Measurements from ENCODE around the gene S100A11.

The S100A11 gene

GRCh38 chr1:152022474-152022873, 14.3 kb downstream of the S100A11 start:
- Histone ChIP-seq H4K91ac (ENCODE audit: low read length) (no peak overlapping the region), H3K9ac (ENCODE audit: low read length) (no peak overlapping the region), H3K4me1 (ENCODE audit: control insufficient read depth, insufficient read depth, low read depth, low read length) (no peaks in the 10 kb centered on the region), H3K23ac (ENCODE audit: low read length in 2 of 2) (no peak overlapping the region), H3K4me2 (ENCODE audit: low read length, poor library complexity, severe bottlenecking) (no peak overlapping the region), H2BK15ac (ENCODE audit: low read depth, poor library complexity, severe bottlenecking) (no peak overlapping the region), H3K18ac (ENCODE audit: low read depth in 1 of 2, low read length in 2 of 2) (no peak overlapping the region), H2AFZ (ENCODE audit: low read depth, low read length) (no peak overlapping the region), H3K9me3 (ENCODE audit: control insufficient read depth, low read length) (no peaks in the 10 kb centered on the region), H3K27ac (ENCODE audit: low read length, poor library complexity, severe bottlenecking) (no peak overlapping the region), H2BK12ac (ENCODE audit: low read length in 2 of 2) (no peak overlapping the region), H3K36me3 (ENCODE audit: control insufficient read depth in 1 of 2, insufficient read depth in 2 of 2, low read depth in 1 of 2, low read length in 2 of 2) (no peaks in the 10 kb centered on the region), H2AK5ac (ENCODE audit: low read length, severe bottlenecking) (no peak overlapping the region), H3K79me1 (replicated peaks; ENCODE audit: low read length, poor library complexity, severe bottlenecking) (no peaks in the 10 kb centered on the region), H4K8ac (ENCODE audit: low read length) (no peak overlapping the region), H2BK120ac (ENCODE audit: low read depth, low read length) (no peak overlapping the region), H3K4ac (ENCODE audit: low read depth in 1 of 2, low read length in 2 of 2) (no peak overlapping the region), H2BK5ac (ENCODE audit: low read depth, low read length, poor library complexity, severe bottlenecking) (no peak overlapping the region), H3K4me3 (ENCODE audit: insufficient read depth in 1 of 2, low read depth in 1 of 2, low read length in 2 of 2) (no peak overlapping the region), H3K14ac (ENCODE audit: low read length in 2 of 2) (no peak overlapping the region), H3K27me3 (ENCODE audit: control insufficient read depth in 1 of 2, insufficient read depth in 1 of 2, low read length in 2 of 2) (peaks cover 0 to 30% of the 10 kb centered on the region in 2 experiments)
- no peak for DNase-seq
- WGBS = 88% methylated on average over 3 of the region's 3 CpGs

GRCh38 chr1:152021569-152021968, 15.2 kb downstream of the S100A11 start:
- Histone ChIP-seq H3K4me3 (ENCODE audit: insufficient read depth in 1 of 2, low read depth in 1 of 2, low read length in 2 of 2) (no peak overlapping the region), H3K4me2 (ENCODE audit: low read length, poor library complexity, severe bottlenecking) (no peak overlapping the region), H3K9ac (ENCODE audit: low read length) (no peak overlapping the region), H3K23ac (ENCODE audit: low read length in 2 of 2) (no peak overlapping the region), H2BK12ac (ENCODE audit: low read length in 2 of 2) (no peak overlapping the region), H2BK15ac (ENCODE audit: low read depth, poor library complexity, severe bottlenecking) (no peak overlapping the region), H3K27me3 (ENCODE audit: control insufficient read depth in 1 of 2, insufficient read depth in 1 of 2, low read length in 2 of 2) (peaks cover 0 to 30% of the 10 kb centered on the region in 2 experiments), H2AK5ac (ENCODE audit: low read length, severe bottlenecking) (no peak overlapping the region), H4K8ac (ENCODE audit: low read length) (no peak overlapping the region), H3K9me3 (ENCODE audit: control insufficient read depth, low read length) (no peaks in the 10 kb centered on the region), H3K27ac (ENCODE audit: low read length, poor library complexity, severe bottlenecking) (no peak overlapping the region), H2BK120ac (ENCODE audit: low read depth, low read length) (no peak overlapping the region), H4K91ac (ENCODE audit: low read length) (no peak overlapping the region), H3K36me3 (ENCODE audit: control insufficient read depth in 1 of 2, insufficient read depth in 2 of 2, low read depth in 1 of 2, low read length in 2 of 2) (no peaks in the 10 kb centered on the region), H3K4me1 (ENCODE audit: control insufficient read depth, insufficient read depth, low read depth, low read length) (no peaks in the 10 kb centered on the region), H3K79me1 (replicated peaks; ENCODE audit: low read length, poor library complexity, severe bottlenecking) (no peaks in the 10 kb centered on the region), H3K18ac (ENCODE audit: low read depth in 1 of 2, low read length in 2 of 2) (no peak overlapping the region), H3K4ac (ENCODE audit: low read depth in 1 of 2, low read length in 2 of 2) (no peak overlapping the region), H3K14ac (ENCODE audit: low read length in 2 of 2) (no peak overlapping the region), H2BK5ac (ENCODE audit: low read depth, low read length, poor library complexity, severe bottlenecking) (no peak overlapping the region), H2AFZ (ENCODE audit: low read depth, low read length) (no peak overlapping the region)
- 76% methylated on average over 7 of the region's 7 CpGs for WGBS
- no peak for DNase-seq

- no peak overlapping the region for H2AK5ac ChIP-seq (ENCODE audit: low read length, severe bottlenecking)
- H3K27ac ChIP-seq (ENCODE audit: low read length, poor library complexity, severe bottlenecking) = no peak overlapping the region
- H3K4me2 ChIP-seq (ENCODE audit: low read length, poor library complexity, severe bottlenecking) = no peak overlapping the region
- no peak overlapping the region for H2BK12ac ChIP-seq (ENCODE audit: low read length in 2 of 2)
- WGBS = 84% methylated on average over 3 of the region's 3 CpGs
- no peak overlapping the region for H2BK120ac ChIP-seq (ENCODE audit: low read depth, low read length)
- H3K9me3 ChIP-seq (ENCODE audit: control insufficient read depth, low read length) = no peaks in the 10 kb centered on the region
- no peaks in the 10 kb centered on the region for H3K79me1 ChIP-seq (replicated peaks; ENCODE audit: low read length, poor library complexity, severe bottlenecking)
- H2BK15ac ChIP-seq (ENCODE audit: low read depth, poor library complexity, severe bottlenecking) = no peak overlapping the region
- DNase-seq = no peak
- H3K27me3 ChIP-seq (ENCODE audit: control insufficient read depth in 1 of 2, insufficient read depth in 1 of 2, low read length in 2 of 2) = peaks cover 0 to 30% of the 10 kb centered on the region in 2 experiments
- no peak overlapping the region for H3K14ac ChIP-seq (ENCODE audit: low read length in 2 of 2)
- H3K36me3 ChIP-seq (ENCODE audit: control insufficient read depth in 1 of 2, insufficient read depth in 2 of 2, low read depth in 1 of 2, low read length in 2 of 2) = no peaks in the 10 kb centered on the region
- H3K4ac ChIP-seq (ENCODE audit: low read depth in 1 of 2, low read length in 2 of 2) = no peak overlapping the region
- H4K91ac ChIP-seq (ENCODE audit: low read length) = no peak overlapping the region
- no peak overlapping the region for H3K9ac ChIP-seq (ENCODE audit: low read length)
- H3K18ac ChIP-seq (ENCODE audit: low read depth in 1 of 2, low read length in 2 of 2) = no peak overlapping the region
- no peak overlapping the region for H4K8ac ChIP-seq (ENCODE audit: low read length)
- H3K4me1 ChIP-seq (ENCODE audit: control insufficient read depth, insufficient read depth, low read depth, low read length) = no peaks in the 10 kb centered on the region
- no peak overlapping the region for H2AFZ ChIP-seq (ENCODE audit: low read depth, low read length)
- no peak overlapping the region for H3K4me3 ChIP-seq (ENCODE audit: insufficient read depth in 1 of 2, low read depth in 1 of 2, low read length in 2 of 2)
- no peak overlapping the region for H2BK5ac ChIP-seq (ENCODE audit: low read depth, low read length, poor library complexity, severe bottlenecking)
- H3K23ac ChIP-seq (ENCODE audit: low read length in 2 of 2) = no peak overlapping the region
Observed at GRCh38 chr1:152020849-152021248, 16.0 kb downstream of the S100A11 start.

- Histone ChIP-seq H2AFZ (ENCODE audit: low read depth, low read length) (no peak overlapping the region), H3K9me3 (ENCODE audit: control insufficient read depth, low read length) (no peaks in the 10 kb centered on the region), H2AK5ac (ENCODE audit: low read length, severe bottlenecking) (no peak overlapping the region), H4K91ac (ENCODE audit: low read length) (no peak overlapping the region), H4K8ac (ENCODE audit: low read length) (no peak overlapping the region), H3K23ac (ENCODE audit: low read length in 2 of 2) (no peak overlapping the region), H3K4me3 (ENCODE audit: insufficient read depth in 1 of 2, low read depth in 1 of 2, low read length in 2 of 2) (no peak overlapping the region), H3K79me1 (replicated peaks; ENCODE audit: low read length, poor library complexity, severe bottlenecking) (no peaks in the 10 kb centered on the region), H2BK120ac (ENCODE audit: low read depth, low read length) (no peak overlapping the region), H3K4ac (ENCODE audit: low read depth in 1 of 2, low read length in 2 of 2) (no peak overlapping the region), H3K14ac (ENCODE audit: low read length in 2 of 2) (no peak overlapping the region), H2BK15ac (ENCODE audit: low read depth, poor library complexity, severe bottlenecking) (no peak overlapping the region), H3K27me3 (ENCODE audit: control insufficient read depth in 1 of 2, insufficient read depth in 1 of 2, low read length in 2 of 2) (peaks cover 0 to 26% of the 10 kb centered on the region in 2 experiments), H3K4me2 (ENCODE audit: low read length, poor library complexity, severe bottlenecking) (no peak overlapping the region), H3K36me3 (ENCODE audit: control insufficient read depth in 1 of 2, insufficient read depth in 2 of 2, low read depth in 1 of 2, low read length in 2 of 2) (no peaks in the 10 kb centered on the region), H3K18ac (ENCODE audit: low read depth in 1 of 2, low read length in 2 of 2) (no peak overlapping the region), H3K9ac (ENCODE audit: low read length) (no peak overlapping the region), H3K27ac (ENCODE audit: low read length, poor library complexity, severe bottlenecking) (no peak overlapping the region), H3K4me1 (ENCODE audit: control insufficient read depth, insufficient read depth, low read depth, low read length) (no peaks in the 10 kb centered on the region), H2BK5ac (ENCODE audit: low read depth, low read length, poor library complexity, severe bottlenecking) (no peak overlapping the region), H2BK12ac (ENCODE audit: low read length in 2 of 2) (no peak overlapping the region)
- WGBS = 30% methylated on average over 3 of the region's 4 CpGs
- peak; percentile 35 for DNase-seq
Observed at GRCh38 chr1:152018537-152018936, 18.3 kb downstream of the S100A11 start.

Data from mesenchymal stem cell (in vitro differentiated cells and primary cell).